ENCODE results near the gene ACAP2. TPM values are rescaled to one million over a fixed set of nuclear protein-coding genes. Genes with fewer than 3 reads are reported as not detected.

ACAP2 gene
- total RNA-seq, 4 donors from 2014 or later = 52.9 to 62.0 (median 56.2) TPM

DNA sequence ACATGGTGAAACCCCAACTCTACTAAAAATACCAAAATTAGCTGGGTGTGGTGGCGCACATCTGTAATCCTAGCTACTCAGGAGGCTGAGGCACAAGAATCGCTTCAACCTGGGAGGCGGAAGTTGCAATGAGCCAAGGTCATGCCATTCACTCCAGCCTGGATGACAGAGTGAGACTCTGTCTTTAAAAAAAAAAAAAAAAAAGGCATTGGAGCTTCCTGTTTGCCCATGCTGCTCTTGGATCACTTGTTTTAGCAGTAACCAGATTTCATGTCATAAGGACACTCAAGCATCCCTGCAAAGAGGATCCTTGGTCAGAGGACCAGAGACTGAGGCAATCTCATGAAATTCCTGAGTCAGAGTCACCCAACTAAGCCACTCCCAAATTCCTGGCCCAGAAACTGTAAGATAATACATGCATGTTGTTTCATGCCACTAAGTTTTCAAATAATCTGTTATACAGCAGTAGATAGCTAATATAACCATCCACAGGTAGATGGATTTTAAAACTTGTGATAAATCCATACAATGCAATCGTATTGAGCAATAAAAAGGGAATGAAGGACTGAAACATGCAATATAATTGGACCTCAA lies 89.8 kb downstream of the ACAP2 start:
- 71 to 85% methylated on average over 4 of the region's 4 CpGs for WGBS, 2 donors
- intact Hi-C loops (cut with DNase I; ENCODE audit: low total_unique reads) = no loop called here
- no peak for DNase-seq (ENCODE audit: low spot score in 2 of 2)
- TF ChIP-seq, protein P1, sequence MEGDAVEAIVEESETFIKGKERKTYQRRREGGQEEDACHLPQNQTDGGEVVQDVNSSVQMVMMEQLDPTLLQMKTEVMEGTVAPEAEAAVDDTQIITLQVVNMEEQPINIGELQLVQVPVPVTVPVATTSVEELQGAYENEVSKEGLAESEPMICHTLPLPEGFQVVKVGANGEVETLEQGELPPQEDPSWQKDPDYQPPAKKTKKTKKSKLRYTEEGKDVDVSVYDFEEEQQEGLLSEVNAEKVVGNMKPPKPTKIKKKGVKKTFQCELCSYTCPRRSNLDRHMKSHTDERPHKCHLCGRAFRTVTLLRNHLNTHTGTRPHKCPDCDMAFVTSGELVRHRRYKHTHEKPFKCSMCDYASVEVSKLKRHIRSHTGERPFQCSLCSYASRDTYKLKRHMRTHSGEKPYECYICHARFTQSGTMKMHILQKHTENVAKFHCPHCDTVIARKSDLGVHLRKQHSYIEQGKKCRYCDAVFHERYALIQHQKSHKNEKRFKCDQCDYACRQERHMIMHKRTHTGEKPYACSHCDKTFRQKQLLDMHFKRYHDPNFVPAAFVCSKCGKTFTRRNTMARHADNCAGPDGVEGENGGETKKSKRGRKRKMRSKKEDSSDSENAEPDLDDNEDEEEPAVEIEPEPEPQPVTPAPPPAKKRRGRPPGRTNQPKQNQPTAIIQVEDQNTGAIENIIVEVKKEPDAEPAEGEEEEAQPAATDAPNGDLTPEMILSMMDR (IDR thresholded peaks at IDR 0.05) = no peak
- TF ChIP-seq POLR2A (IDR thresholded peaks at IDR 0.05) = no peak
- H3K4me3 ChIP-seq (ENCODE audit: low read depth, poor library complexity, severe bottlenecking) = no peak overlapping the region

DNA sequence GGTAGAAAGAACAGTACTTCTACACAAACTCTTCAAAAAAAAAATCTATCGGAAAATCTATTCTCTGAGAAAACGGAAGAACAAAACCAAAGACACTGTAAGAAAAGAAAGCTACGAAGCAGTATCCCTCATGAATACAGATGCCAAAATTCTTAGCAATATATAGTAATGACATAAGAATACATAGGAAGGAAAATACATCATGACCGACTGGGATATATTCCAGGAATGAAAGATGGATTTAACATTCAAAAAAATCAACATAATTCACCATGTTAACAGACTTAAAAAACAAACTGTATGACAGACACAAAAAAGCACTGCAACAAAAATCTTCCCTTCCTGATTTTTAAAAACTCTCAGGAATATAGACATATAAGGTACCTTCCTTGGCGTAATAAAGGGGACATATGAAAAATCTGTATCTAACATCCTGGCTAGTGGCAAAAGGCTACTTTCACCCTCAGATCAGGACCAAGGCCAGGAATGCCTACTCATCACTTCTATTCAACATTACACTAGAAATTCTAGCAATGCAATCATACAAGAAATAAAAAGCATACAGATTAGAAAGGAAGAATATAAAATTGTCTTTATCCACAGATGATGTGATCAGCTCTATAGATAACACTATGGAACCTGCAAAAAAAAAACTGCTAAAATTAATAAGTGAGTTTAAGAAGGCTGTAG lies 94.2 kb downstream of the ACAP2 start:
- intact Hi-C loops (cut with DNase I; ENCODE audit: low total_unique reads) = no loop called here
- no peak for DNase-seq (ENCODE audit: low spot score in 2 of 2)
- 89 to 94% methylated on average over 5 of the region's 5 CpGs for WGBS, 2 donors
- TF ChIP-seq, protein P1 (IDR thresholded peaks at IDR 0.05) = no peak
- no peak for TF ChIP-seq POLR2A (IDR thresholded peaks at IDR 0.05)
- H3K4me3 ChIP-seq (ENCODE audit: low read depth, poor library complexity, severe bottlenecking) = no peak overlapping the region

DNA sequence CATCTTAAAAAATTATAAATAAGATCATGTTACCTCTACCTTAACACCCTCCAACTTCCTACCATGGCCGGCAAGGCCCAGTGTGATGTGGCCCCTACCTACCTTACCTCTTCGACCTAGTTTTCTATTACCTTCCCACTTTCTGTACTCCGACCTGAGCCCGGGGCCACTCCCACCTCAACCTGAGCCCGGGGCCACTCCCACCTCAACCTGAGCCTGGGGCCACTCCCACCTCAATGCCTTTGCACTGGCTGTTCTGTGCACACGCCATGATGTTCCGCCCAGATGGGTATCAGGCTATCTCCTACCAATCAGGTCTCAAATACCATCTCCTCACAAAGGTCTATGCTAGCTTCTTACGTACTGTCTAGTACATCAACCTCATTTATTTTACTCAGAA lies 105.1 kb downstream of the ACAP2 start:
- intact Hi-C loops (cut with DNase I; ENCODE audit: low total_unique reads) = no loop called here
- no peak overlapping the region for H3K4me3 ChIP-seq (ENCODE audit: low read depth, poor library complexity, severe bottlenecking)
- no peak for DNase-seq (ENCODE audit: low spot score in 2 of 2)
- no peak for TF ChIP-seq POLR2A (IDR thresholded peaks at IDR 0.05)
- TF ChIP-seq, protein P1 (IDR thresholded peaks at IDR 0.05) = no peak
- 92 to 96% methylated on average over 8 of the region's 8 CpGs for WGBS, 2 donors

DNA sequence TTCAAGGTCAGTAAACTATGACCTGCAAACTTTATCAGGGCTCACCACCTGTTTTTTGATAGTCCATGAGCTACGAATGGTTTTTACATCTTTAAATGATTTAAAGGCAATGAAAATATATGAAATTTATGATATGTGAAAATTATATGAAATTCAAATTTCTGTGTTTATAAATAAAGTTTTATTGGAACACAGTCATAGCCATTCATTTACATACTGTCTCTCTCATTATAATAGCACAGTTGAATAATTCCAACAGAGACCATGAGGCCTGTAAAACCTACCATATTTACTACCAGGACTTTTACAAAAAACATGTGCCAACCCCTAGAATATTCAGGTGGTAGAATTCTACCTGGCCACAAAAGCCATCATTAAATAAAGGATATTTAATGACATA lies 107.9 kb downstream of the ACAP2 start:
- no peak for TF ChIP-seq POLR2A (IDR thresholded peaks at IDR 0.05)
- TF ChIP-seq, protein P1 (IDR thresholded peaks at IDR 0.05) = no peak
- 93 to 96% methylated on average over 1 of the region's 1 CpG for WGBS, 2 donors
- intact Hi-C loops (cut with DNase I; ENCODE audit: low total_unique reads) = no loop called here
- no peak overlapping the region for H3K4me3 ChIP-seq (ENCODE audit: low read depth, poor library complexity, severe bottlenecking)
- no peak for DNase-seq (ENCODE audit: low spot score in 2 of 2)

DNA sequence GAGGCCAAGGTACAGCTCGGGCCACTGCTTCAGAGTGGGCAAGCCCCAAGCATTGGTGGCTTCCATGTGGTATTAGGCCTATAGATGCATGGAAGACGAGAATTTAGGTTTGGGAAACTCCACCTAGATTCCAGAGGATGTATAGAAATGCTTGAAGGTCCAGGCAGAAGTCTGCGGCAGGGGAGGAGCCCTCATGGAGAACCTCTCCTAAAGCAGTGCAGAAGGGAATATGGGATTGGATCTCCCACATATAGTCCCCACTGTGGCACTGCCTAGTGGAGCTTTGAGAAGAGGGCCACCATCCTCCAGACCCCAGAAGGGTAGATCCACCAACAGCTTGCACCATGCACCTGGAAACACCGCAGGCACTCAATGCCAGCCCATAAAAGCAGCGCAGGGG lies 123.8 kb downstream of the ACAP2 start:
- intact Hi-C loops (cut with DNase I; ENCODE audit: low total_unique reads) = no loop called here
- no peak for DNase-seq (ENCODE audit: low spot score in 2 of 2)
- WGBS, 2 donors = 86 to 96% methylated on average over 5 of the region's 5 CpGs
- H3K4me3 ChIP-seq (ENCODE audit: low read depth, poor library complexity, severe bottlenecking) = no peak overlapping the region
- no peak for TF ChIP-seq POLR2A (IDR thresholded peaks at IDR 0.05)
- TF ChIP-seq, protein P1 (IDR thresholded peaks at IDR 0.05) = no peak
